ENCODE results near the gene GNAQ.

Gene GNAQ

DNA sequence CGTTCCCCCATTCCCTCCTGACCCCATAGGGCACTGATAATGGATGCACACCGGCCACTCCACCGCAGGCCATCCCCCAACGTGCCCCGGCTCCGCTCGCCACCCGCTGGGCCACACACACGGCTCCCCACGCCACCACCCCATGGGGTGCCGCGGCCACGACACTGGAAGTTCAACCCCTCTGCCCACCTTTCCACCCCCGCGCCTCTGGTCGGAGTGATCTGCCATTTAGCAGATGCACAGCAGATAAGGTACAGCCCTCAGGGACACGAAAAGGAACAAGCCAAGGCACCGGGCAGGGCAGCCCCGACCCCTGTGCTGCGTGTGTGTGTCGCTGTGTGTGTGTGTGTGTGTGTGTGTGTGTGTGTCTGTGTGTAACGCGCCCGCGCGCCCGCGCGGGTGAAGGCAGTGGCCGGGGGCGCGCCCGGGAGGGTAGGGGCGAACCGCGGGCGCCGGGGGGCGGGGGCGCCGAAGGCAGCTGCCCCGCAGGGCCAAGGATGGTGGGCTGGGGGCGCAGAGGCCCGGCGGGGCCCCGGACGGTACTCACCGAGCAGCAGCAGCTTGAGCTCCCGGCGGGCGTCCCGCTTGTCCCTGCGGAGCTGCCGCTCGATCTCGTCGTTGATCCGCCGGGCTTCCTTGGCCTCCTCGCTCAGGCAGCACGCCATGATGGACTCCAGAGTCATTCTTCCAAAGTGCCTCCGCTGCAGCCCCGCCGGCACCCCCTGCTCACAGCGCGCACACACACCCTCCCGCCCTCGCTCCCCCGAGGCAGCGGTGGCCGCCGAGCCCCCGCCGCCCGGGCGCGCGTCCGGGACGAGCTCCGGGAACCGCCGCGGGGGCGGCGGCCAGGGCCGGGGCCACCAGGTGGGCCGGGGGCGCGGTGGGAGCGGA lies 813 bp downstream of the GNAQ start:
- FAIRE-seq = no peak

DNA sequence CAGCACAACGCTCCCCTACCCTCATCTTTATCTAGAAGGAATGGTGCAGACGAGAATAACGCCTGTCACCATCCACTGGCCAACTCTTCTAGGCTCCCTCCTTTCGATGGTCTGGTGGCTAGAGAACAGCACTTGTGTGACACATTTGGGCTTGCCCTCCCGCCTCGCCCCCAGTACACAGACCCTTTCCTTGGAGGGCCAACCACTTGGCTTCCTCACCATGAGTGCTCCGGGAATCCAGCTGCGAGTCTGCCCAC lies 1.4 kb downstream of the GNAQ start:
- no peak for FAIRE-seq

DNA sequence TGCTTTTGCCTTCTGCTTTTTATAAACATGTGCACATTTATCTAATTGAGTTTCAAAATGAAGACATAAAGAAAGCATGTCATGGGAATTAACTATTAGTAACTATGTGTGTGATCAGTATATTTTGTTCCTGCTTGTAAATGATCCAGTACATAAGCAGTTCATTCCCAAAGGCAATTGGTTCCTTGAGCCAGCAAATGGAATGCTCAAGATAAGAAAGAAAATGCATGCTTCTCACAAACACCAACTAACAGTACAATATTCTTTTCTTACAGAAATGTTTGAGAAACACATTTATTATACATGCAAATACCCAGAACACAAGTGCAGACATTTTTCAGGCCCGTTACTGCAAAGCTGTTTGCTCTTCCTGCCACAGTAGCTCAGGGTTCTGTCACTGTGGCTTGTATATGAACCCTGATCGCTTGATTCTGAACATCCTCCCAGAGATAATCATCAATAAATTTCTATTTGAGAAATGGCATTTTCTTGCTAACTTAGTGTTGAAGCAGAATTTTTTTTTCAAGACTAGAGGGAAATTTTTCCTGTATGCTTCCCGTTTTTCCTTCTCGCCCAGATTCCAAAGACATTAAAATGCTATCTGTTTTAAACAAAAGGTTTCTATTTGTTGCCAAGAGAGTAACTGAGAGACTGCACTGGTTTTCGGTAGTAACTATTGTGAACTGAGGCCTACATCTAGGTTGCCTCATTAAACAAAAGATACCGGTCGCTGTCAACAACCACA lies 1.9 kb downstream of the GNAQ start:
- FAIRE-seq = no peak

GRCh38 chr9:78028926-78029325 lies 2.7 kb downstream of the GNAQ start:
- FAIRE-seq = no peak

- FAIRE-seq = no peak
Observed at GRCh38 chr9:78026947-78027346, 4.7 kb downstream of the GNAQ start.

- FAIRE-seq = no peak
Observed at GRCh38 chr9:78026416-78026815, 5.2 kb downstream of the GNAQ start.

- FAIRE-seq = no peak
Observed at GRCh38 chr9:78025186-78025585, 6.4 kb downstream of the GNAQ start.

DNA sequence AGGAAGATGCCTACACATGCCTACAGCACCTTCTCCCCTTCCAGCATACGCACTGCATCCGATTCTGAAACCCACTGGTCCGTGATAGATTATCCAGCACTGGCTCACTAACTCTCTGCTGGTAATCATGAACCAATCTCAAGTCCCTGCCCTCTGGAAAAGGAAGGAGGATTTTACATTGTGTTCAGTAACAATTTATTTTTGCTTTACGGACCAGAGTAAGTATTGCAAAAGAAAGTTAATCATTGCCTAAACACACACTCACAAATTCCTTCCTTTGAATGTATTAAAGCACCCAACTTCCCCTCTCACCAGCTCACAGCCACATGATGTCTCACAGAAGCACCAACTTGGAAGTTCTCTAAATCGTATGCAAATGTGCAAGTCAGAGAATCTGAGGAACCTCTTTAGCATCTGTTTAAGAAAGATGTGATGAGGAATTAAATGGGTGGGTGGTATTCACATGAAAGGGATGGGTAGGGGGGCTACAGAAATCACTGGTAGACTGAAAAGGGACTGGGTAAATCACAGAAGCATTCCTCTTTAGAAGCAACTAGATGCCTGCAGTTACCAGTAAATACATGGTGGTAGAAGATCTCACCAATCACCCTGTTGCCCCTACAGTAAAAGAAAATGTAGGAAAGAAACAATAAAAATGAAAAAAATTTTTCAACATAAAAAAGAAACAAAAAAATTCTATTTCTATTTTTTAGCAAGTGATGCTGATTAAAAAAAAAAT lies 8.4 kb downstream of the GNAQ start:
- FAIRE-seq = no peak

DNA sequence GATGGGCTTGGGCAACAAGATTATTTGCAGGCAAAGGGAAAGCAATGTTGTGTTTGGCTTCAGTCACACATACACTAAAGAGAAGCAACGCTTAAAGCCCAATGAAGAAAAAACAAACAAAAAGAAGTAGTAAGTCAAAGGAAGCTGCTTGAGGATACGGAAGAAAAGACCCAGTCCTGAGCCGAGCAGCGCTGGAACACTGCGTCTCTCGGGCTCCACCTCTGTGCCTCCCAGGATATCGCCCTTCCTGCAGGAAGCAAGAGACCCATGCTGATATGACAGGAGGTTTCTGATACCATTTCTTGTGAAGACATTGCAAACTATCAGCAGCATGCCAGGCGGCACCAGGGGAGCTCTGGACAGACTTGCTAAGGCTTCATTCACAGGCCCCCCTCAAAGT lies 9.9 kb downstream of the GNAQ start:
- no peak for FAIRE-seq

GRCh38 chr9:78017190-78017693 lies 14.4 kb downstream of the GNAQ start:
- FAIRE-seq = no peak

DNA sequence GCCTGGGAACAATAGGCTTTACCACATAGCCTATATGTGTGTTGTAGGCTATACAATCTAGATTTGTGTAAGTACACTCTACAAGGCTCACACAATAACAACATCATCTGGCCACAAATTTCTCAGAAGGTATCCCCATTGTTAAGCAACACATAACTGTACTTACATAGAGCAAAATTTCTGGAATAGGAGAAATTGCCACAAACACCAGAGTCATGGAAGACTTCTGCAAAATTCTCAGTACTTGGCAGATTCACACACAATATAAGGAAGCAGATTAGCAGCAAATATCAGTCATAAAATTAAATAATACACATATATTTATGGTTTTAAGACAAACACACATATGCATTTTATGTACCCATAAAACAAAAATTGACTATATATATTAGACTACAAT lies 16.4 kb downstream of the GNAQ start:
- FAIRE-seq = no peak

GRCh38 chr9:78014776-78015175 lies 16.8 kb downstream of the GNAQ start:
- no peak for FAIRE-seq

GRCh38 chr9:78013934-78014333 lies 17.7 kb downstream of the GNAQ start:
- FAIRE-seq = no peak

DNA sequence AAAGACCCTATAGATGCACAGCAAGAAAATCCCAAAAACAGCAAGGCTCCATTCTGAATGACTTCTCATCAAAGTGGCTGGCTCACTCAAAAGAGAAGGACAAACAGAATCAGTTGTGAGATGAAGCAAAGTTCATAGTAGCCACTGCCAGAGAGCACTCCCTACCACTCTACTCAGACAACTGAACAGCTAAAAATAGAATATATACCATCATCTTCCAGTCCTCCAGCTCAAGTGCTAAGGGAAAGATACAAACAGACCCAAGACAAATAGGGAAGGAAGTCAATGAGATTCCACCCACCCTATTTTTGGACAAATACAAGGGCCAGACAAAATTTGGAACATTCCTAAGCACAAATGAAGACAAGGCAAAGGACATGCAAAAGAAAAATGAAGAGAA lies 20.6 kb downstream of the GNAQ start:
- FAIRE-seq = no peak

- no peak for FAIRE-seq
Observed at GRCh38 chr9:78010445-78010844, 21.2 kb downstream of the GNAQ start.

DNA sequence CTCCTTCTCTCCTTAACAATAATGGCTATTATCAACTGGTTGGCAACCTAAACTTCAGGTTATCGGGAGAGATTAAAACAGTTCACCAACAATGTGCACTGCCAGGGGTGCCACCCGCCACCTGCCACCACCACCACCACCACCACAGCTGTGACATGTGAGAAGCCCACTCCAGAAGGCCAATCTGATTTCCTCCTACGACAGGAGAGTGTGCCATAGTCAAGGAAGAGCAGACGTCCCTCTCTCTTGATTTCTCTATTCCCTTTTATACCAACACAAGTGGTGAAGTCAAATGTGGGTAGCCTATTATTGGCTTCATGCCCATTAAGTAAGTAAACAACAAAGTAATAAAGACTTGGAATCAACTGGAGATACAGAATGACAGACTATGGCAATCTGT lies 22.4 kb downstream of the GNAQ start:
- FAIRE-seq = no peak

DNA sequence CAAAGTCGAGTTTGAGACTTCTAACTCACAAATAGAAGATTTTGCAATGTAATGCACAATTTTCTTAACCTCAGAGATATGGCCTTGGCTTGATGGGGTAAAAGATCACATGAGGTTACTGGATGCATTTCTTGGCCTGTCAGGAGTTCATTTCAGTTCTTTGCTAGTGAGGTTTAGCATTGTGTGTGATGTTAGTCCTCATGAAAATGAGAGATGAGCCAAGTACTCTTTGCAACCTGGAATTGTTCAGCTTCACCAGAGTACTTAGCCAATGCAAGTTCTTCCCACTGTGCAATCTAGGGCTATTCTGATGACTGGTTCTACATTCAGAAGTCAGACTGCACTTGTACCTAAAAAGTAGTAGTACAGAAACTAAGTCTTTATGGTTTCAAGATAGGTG lies 24.9 kb downstream of the GNAQ start:
- FAIRE-seq = no peak

DNA sequence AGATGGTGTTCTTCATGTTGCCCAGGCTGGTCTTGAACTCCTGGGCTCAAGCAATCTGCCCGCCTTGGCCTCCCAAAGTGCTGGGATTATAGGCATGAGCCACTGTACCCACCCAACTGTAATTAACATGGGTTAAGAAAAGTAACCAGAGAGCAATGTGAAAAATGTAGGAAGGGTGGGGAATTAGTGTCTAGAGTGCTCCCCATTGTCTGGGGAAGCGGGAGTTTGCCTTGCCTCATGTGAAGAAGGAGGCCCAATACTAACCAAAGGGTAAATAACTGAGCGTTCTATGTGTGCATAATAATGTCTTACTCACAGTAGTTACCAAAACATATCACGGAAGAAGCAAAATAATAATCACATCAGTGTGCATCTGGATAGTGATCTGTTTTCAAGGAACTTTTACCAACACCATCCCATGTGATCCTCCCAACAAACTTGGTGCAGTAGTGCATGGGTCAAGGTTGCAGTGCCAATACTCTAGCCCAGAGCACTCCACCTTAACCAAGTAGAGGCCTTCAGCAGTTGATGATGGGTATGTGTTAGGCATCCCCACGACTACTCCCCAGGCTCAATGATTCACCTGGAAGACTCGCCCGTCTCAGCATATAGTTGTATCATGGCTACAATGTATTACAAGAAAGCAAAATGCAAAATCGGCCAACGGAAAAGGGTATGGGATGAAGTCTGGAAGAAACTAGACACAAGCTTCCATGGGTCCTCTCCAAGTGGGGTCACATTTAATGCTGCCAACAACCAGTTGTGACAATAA lies 26.2 kb downstream of the GNAQ start:
- FAIRE-seq = no peak

DNA sequence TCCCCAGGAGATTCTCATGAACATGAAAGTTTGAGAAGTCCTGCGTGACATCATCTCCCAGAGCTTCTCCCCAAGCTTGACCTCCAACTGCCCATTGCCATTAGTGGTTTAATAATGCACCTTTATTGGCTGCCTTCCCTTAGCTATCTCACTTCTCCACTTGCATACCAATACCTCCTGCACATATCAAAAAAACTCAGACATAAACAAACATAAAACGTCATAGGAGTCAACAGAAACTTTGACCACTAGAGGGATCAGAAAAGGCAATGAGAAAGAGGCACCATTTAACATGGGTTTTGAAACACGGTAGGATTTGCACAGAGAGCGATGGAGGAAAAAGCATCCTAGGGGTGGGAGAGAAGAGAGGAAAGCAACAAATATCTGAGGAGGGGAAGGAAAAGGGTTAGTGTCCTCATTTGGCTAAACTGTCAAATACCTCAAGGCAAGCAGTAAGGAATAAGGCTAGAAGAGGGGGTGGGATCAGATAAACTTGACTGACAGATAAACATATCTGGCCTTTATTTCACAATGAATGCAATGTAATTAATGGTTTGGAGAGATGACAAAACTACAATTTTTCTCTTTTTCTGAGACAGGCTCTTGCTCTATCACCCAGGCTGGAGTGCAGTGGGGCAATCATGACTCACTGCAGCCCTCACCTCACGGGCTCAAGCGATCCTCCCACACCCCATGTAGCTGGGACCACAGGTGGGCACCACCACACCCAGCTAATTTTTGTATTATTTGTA lies 27.0 kb downstream of the GNAQ start:
- no peak for FAIRE-seq

- FAIRE-seq = no peak
Observed at GRCh38 chr9:78003730-78004129, 27.9 kb downstream of the GNAQ start.

DNA sequence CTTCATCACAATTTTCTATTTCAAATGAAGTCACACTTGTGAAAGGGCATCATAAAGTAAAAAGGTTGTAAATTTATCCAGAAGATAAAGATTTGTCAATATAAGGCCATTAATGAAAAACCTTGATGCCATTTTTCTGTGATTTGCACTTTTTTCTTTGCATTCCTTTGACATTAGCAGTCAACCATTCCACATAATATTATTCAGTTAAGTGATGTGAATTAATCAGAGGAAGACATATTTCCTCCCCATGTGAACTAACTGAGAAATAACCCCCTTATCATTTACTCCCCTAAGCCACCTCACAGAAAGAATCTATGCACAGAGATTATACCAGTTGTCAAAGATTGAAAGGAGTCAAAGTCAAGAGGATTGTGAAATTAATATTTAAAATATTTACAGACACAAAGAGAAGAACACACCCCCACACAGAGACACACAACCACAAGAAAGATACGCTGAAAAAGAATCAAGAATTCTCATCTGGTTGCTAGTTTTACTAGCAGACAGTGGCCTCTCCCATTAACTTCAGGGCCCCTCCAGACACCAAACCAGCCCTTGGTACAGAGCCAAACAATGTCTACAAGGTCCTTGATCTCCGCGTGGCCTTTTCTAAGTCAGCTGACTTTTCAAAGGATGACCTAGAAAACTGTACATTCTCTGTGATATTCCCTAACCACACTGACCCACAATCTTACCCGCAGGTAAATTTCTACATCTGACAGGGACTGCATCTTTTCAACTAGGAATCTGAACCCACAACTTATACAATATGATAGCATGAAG lies 29.5 kb downstream of the GNAQ start:
- FAIRE-seq = no peak
